LNCAP (cell line): ENCODE measurements around the gene SYNRG.

Experiments used
- CTCF ChIP-seq: fragments of 450-650 bp; IDR thresholded peaks from 2 replicates; pipeline ENCODE4 v1.5.1; 2017; ENCODE audit warnings: mild to moderate bottlenecking

SYNRG gene

GRCh38 chr17:37488607-37489196, 120.5 kb downstream of the SYNRG start:
- TF ChIP-seq CTCF, result no peak

DNA sequence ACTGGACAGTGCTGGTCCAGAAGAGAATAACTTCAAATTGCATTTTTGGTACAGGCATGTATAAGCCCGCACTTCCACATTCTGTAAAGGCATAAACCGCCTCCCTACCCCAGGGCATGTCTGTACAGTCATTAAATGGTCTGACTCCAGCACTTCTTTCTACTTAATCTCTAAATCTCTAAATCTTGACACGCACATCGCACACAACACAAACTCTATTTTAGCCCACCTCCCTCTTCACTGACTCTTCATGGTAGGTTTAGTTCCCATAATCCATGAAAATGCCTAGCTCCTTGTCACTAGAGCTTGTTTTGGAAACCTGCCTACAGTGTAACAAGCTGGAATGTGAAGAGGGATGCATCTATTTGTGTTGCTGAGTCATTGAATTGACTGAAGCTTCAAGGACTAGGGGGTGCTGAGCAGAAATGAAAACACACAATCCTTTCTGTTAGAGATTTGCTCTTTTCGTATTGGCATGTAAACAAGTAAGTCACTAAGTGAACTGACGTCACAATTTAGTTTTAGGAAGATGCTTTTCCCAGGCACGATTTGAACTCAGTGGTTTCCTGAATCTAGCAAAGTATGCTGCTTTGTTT, 121.1 kb downstream of the SYNRG start:
- TF ChIP-seq CTCF, result no peak

DNA sequence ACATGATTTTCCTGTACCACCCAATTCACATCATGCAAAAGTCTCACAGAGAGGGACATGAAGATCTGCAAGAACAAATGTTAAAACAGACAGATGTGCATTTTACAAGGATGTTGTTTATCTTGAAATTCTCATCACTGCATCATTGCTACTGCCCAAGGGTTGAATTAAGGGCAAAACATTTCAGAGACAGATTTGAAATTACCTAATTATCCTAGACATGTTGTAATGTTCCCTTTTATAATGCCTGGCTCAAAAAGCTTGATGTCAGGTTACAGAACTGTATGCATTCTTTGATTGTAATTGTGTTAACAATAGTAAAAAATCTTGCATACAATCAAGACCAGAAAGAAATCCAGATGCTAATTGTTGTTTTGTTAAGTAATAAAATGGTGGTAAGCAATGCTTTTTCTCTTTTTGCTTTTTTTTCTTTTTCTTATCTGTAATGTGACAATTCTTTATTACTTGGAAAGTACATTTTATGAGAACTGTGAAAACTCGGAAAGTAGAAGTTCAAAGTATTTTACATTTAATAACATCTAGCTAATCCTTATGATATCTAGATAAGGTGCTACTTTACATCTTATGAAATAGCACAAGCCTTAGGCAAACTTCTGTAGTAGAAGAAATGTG, 123.2 kb downstream of the SYNRG start:
- no peak for TF ChIP-seq CTCF

- TF ChIP-seq CTCF, result no peak
Measured at GRCh38 chr17:37483311-37484039, 125.7 kb downstream of the SYNRG start.

DNA sequence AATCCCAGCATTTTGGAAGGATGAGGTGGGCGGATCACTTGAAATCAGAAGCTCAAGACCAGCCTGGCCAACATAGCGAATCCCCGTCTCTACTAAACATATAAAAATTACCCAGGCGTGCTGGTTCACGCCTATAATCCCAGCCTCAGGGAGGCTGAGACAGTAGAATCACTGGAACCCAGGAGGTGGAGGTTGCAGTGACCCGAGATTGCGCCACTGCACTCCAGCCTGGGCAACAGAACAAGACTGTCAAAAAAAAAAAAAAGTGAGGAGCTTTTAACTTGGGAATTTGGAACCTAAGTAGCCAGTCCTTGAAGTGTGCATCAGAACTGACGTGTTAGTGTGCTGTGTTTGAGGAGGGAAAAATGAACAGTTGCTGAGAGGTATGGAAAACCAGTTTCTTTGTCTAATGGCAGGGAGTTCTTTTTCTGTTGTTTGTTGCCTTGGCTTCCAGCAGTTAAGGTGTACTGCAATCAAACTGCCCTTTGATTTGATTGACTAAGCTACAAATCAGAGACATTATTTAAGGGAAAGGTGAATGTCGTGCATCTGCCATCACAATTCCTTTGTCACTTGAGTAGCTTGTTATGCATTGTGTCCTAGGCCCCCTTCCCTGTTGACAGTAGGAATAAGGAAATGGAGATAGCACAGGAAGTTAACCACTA, 128.1 kb downstream of the SYNRG start:
- no peak for TF ChIP-seq CTCF

DNA sequence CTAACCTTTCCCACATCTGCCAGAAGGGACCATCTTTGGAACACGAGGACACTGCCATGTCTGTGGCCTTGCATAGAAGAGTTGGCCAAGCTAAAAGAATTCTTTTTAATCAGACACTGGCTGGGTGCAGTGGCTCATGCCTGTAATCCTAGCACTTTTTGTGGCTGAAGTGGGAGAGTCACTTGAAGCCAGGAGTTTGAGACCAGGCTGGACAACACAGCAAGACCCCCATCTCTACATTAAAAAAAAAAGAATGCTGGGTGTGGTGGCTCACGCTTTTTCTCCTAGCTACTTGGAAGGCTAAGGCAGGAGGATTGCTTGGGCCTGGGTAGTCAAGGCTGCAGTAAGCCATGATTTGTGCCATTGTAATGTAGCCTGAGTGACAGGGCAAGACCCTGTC, 128.8 kb downstream of the SYNRG start:
- TF ChIP-seq CTCF, result no peak

GRCh38 chr17:37479025-37479424, 130.2 kb downstream of the SYNRG start:
- TF ChIP-seq CTCF, result no peak
